Measurements from ENCODE around the gene DCDC2. TPM values are rescaled to one million over a fixed set of nuclear protein-coding genes. Genes with fewer than 3 reads are reported as not detected.
"Not testable (repeated sequence)": the region's sequence is repeated elsewhere in the genome, so short reads cannot be mapped to it uniquely, and the experiment has no call there.

Gene DCDC2
- total and polyA plus RNA-seq, 5 donors from 2014 or later: 0.39 TPM; not detected in 4

GRCh38 chr6:24322446-24322845, 35.4 kb downstream of the DCDC2 start:
- not testable (repeated sequence) for H3K36me3 Mint-ChIP-seq
- H3K27me3 Mint-ChIP-seq: peaks cover 42% of the 10 kb centered on the region

DNA sequence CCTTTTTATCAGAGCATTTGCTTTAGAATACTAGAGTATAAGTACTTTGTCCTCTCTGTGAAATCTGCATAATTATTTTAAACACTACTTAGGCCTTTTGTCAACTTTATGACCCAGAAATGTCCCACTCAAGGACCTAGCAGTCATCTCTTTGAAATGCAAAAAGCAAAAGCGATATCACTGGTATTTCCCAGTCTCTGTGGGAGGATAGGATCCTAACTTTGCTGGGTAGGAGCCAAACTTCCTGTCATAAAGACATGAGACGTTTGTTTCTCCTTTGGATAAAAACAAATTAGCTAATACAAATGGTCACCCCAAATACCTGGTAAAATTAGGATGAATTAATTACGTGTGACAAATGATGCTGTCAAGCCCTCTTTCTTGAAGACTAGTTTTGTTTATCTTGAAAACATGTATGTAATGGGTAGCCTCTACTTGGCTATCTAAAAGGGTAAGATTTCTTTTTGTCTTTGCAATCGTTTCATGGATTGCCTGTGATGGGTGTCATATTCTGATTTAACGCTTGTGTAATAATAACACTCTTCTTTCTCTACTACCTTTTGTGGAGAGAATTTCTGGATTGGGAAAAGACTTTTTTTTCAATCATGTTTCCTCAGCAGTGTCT, 36.2 kb downstream of the DCDC2 start:
- Mint-ChIP-seq H3K4me3 (no peak overlapping the region), H3K36me3 (no peaks in the 10 kb centered on the region), H3K27ac (no peak overlapping the region), H3K4me1 (no peaks in the 10 kb centered on the region), H3K9me3 (peaks cover 0 to 2% (median 0%) of the 10 kb centered on the region in 7 donors), H3K27me3 (peaks cover 39% of the 10 kb centered on the region)
- no peaks in the 10 kb centered on the region for H3K9me3 ChIP-seq (ENCODE audit: control insufficient read depth in 2 of 2, low read length in 2 of 2)
- no peaks in the 10 kb centered on the region for H3K36me3 ChIP-seq (ENCODE audit: control insufficient read depth, insufficient read depth, low read length)
- ATAC-seq (ENCODE audit: low read depth in 2 of 2) (no peak), DNase-seq (no peak)
- H3K4me3 ChIP-seq (ENCODE audit: low read depth, low read length): no peak overlapping the region
- no peak overlapping the region for H3K27ac ChIP-seq (ENCODE audit: insufficient read depth, low read length, poor library complexity, severe bottlenecking)
- peaks cover 3% of the 10 kb centered on the region for H3K27me3 ChIP-seq (ENCODE audit: control insufficient read depth, insufficient read depth, low read length)
- no peaks in the 10 kb centered on the region for H3K4me1 ChIP-seq (ENCODE audit: control insufficient read depth, insufficient read depth, low read length, poor library complexity, severe bottlenecking)

More at GRCh38 chr6:24322446-24322845, 35.4 kb downstream of the DCDC2 start:
- not testable (repeated sequence) for H3K4me1 ChIP-seq (ENCODE audit: control insufficient read depth, insufficient read depth, low read length, poor library complexity, severe bottlenecking); H3K4me3 ChIP-seq (ENCODE audit: low read depth, low read length); H3K36me3 ChIP-seq (ENCODE audit: control insufficient read depth, insufficient read depth, low read length); ATAC-seq (ENCODE audit: low read depth in 2 of 2); H3K9me3 ChIP-seq (ENCODE audit: control insufficient read depth in 2 of 2, low read length in 2 of 2); DNase-seq; H3K4me1 Mint-ChIP-seq; H3K27ac ChIP-seq (ENCODE audit: insufficient read depth, low read length, poor library complexity, severe bottlenecking); H3K4me3 Mint-ChIP-seq; H3K27me3 ChIP-seq (ENCODE audit: control insufficient read depth, insufficient read depth, low read length); H3K9me3 Mint-ChIP-seq; H3K27ac Mint-ChIP-seq

DNA sequence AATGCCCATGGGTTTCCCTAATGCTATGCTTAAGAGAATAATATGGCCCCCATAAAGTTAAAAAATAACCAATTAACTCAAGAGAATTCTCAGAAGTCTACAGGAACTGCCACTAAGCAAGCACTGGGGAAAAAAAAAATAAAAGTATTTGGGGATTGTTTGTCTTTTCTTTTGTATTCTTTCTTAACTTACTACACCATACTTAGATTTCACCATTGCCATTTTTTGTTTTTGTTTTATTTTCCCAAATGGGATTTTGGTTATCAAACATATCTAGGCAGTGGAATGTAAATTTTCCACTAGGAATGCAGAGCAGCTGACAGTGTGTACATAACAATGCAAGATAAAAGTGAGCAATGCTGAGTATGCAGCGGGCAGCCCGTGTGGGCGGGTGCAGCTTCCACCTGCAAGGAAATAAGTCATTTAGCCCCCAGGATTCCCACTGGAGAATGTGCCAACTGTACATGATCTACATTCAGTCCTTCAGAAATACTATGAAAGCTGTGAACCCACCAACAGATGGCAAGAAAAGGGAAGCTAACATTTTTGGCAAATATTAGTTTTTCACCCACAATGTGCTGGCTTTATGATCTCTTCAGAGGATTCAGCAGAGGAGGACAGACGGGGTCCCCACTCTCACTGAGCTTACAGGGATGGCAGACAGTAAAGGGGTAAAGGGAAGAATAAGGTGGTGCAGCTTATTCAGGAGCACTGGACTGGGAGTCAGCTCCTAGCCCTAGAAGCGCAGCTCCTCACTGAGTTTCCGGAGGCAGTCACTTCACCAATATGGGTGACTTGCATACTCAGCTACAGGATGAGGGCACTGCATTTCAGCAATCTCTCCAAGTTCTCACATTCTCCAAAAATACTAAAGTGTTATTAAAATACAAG, 44.4 kb downstream of the DCDC2 start:
- Mint-ChIP-seq H3K4me3 (no peak overlapping the region), H3K27ac (no peak overlapping the region), H3K27me3 (peaks cover 30% of the 10 kb centered on the region), H3K9me3 (peaks cover 0 to 14% (median 3%) of the 10 kb centered on the region in 7 donors), H3K4me1 (no peaks in the 10 kb centered on the region), H3K36me3 (no peaks in the 10 kb centered on the region)
- peaks cover 4 to 5% of the 10 kb centered on the region in 2 experiments for H3K9me3 ChIP-seq (ENCODE audit: control insufficient read depth in 2 of 2, low read length in 2 of 2)
- no peaks in the 10 kb centered on the region for H3K4me1 ChIP-seq (ENCODE audit: control insufficient read depth, insufficient read depth, low read length, poor library complexity, severe bottlenecking)
- no peak for ATAC-seq (ENCODE audit: low read depth in 2 of 2)
- peaks cover 4% of the 10 kb centered on the region for H3K27me3 ChIP-seq (ENCODE audit: control insufficient read depth, insufficient read depth, low read length)
- H3K27ac ChIP-seq (ENCODE audit: insufficient read depth, low read length, poor library complexity, severe bottlenecking): no peak overlapping the region
- no peak overlapping the region for H3K4me3 ChIP-seq (ENCODE audit: low read depth, low read length)
- H3K36me3 ChIP-seq (ENCODE audit: control insufficient read depth, insufficient read depth, low read length): no peaks in the 10 kb centered on the region
- no peak for DNase-seq

GRCh38 chr6:24311775-24312174, 46.1 kb downstream of the DCDC2 start:
- not testable (repeated sequence) for H3K4me1 ChIP-seq (ENCODE audit: control insufficient read depth, insufficient read depth, low read length, poor library complexity, severe bottlenecking); H3K27ac Mint-ChIP-seq; H3K36me3 Mint-ChIP-seq; H3K4me3 ChIP-seq (ENCODE audit: low read depth, low read length); H3K4me1 Mint-ChIP-seq; H3K9me3 ChIP-seq (ENCODE audit: control insufficient read depth in 2 of 2, low read length in 2 of 2); H3K27ac ChIP-seq (ENCODE audit: insufficient read depth, low read length, poor library complexity, severe bottlenecking); DNase-seq; H3K36me3 ChIP-seq (ENCODE audit: control insufficient read depth, insufficient read depth, low read length); H3K27me3 ChIP-seq (ENCODE audit: control insufficient read depth, insufficient read depth, low read length); ATAC-seq (ENCODE audit: low read depth in 2 of 2); H3K4me3 Mint-ChIP-seq
- Mint-ChIP-seq H3K9me3 (peaks cover 0 to 14% (median 2%) of the 10 kb centered on the region in 7 donors), H3K27me3 (peaks cover 28% of the 10 kb centered on the region)

- Mint-ChIP-seq H3K27ac (no peak overlapping the region), H3K4me3 (no peak overlapping the region), H3K9me3 (peaks cover 0 to 14% (median 3%) of the 10 kb centered on the region in 7 donors), H3K27me3 (peaks cover 13% of the 10 kb centered on the region), H3K36me3 (no peaks in the 10 kb centered on the region), H3K4me1 (no peaks in the 10 kb centered on the region)
- ATAC-seq (ENCODE audit: low read depth in 2 of 2) (no peak), DNase-seq (no peak)
- no peak overlapping the region for H3K27ac ChIP-seq (ENCODE audit: insufficient read depth, low read length, poor library complexity, severe bottlenecking)
- H3K27me3 ChIP-seq (ENCODE audit: control insufficient read depth, insufficient read depth, low read length): peaks cover 5% of the 10 kb centered on the region
- no peaks in the 10 kb centered on the region for H3K36me3 ChIP-seq (ENCODE audit: control insufficient read depth, insufficient read depth, low read length)
- no peaks in the 10 kb centered on the region for H3K4me1 ChIP-seq (ENCODE audit: control insufficient read depth, insufficient read depth, low read length, poor library complexity, severe bottlenecking)
- H3K9me3 ChIP-seq (ENCODE audit: control insufficient read depth in 2 of 2, low read length in 2 of 2): peaks cover 4 to 5% of the 10 kb centered on the region in 2 experiments
- H3K4me3 ChIP-seq (ENCODE audit: low read depth, low read length): no peak overlapping the region
Measured at GRCh38 chr6:24307881-24308280, 50.0 kb downstream of the DCDC2 start.

DNA sequence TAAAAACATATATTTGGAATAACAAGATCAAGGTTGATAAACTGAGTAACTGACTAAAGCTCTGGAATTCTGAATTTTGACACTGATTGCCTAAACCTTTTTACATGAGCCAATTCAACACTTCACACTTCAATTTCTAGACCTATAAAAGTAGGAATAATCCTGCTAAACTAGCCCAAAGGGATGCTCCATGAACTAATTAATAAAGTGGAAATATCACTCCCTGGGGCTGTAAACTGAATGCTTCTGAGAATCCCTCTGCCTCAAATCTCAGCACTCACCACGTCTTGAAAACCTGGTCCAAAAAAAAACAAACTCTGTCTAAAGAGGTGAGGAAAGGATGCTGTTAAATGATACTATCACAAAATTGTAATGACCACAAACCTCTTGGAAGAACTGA, 50.9 kb downstream of the DCDC2 start:
- Mint-ChIP-seq H3K27me3 (peaks cover 13% of the 10 kb centered on the region), H3K4me1 (no peaks in the 10 kb centered on the region), H3K27ac (no peak overlapping the region), H3K9me3 (peaks cover 0 to 11% (median 4%) of the 10 kb centered on the region in 7 donors), H3K4me3 (no peak overlapping the region), H3K36me3 (no peaks in the 10 kb centered on the region)
- Histone ChIP-seq H3K9me3 (ENCODE audit: control insufficient read depth in 2 of 2, low read length in 2 of 2) (peaks cover 4 to 5% of the 10 kb centered on the region in 2 experiments), H3K4me3 (ENCODE audit: low read depth, low read length) (no peak overlapping the region), H3K4me1 (ENCODE audit: control insufficient read depth, insufficient read depth, low read length, poor library complexity, severe bottlenecking) (no peaks in the 10 kb centered on the region), H3K27me3 (ENCODE audit: control insufficient read depth, insufficient read depth, low read length) (peaks cover 5% of the 10 kb centered on the region), H3K27ac (ENCODE audit: insufficient read depth, low read length, poor library complexity, severe bottlenecking) (no peak overlapping the region), H3K36me3 (ENCODE audit: control insufficient read depth, insufficient read depth, low read length) (no peaks in the 10 kb centered on the region)
- DNase-seq (no peak), ATAC-seq (ENCODE audit: low read depth in 2 of 2) (no peak)

DNA sequence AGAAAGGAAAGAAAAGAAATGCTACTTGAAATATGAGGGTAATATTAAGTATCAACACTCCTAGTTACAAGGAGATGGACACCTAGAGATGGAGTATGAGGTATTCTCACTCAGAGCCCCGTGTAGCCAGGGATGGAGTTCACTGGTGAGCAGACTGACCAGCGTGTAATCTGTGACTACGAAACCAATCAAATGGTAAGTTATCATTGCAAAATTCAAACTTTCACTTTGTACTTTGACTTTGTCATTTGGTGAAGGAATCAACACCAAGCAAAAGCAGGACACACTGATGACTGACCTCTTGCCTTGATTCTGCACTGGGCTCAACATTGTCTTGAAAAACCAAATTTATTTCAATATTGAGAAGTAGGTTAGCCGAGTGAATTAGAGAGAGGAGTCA, 51.8 kb downstream of the DCDC2 start:
- H3K4me1 Mint-ChIP-seq: no peaks in the 10 kb centered on the region
- Histone ChIP-seq H3K27ac (ENCODE audit: insufficient read depth, low read length, poor library complexity, severe bottlenecking) (no peak overlapping the region), H3K9me3 (ENCODE audit: control insufficient read depth in 2 of 2, low read length in 2 of 2) (no peaks in the 10 kb centered on the region), H3K27me3 (ENCODE audit: control insufficient read depth, insufficient read depth, low read length) (peaks cover 5% of the 10 kb centered on the region), H3K4me3 (ENCODE audit: low read depth, low read length) (no peak overlapping the region), H3K4me1 (ENCODE audit: control insufficient read depth, insufficient read depth, low read length, poor library complexity, severe bottlenecking) (no peaks in the 10 kb centered on the region), H3K36me3 (ENCODE audit: control insufficient read depth, insufficient read depth, low read length) (no peaks in the 10 kb centered on the region)
- no peak for ATAC-seq (ENCODE audit: low read depth in 2 of 2)
- H3K4me3 Mint-ChIP-seq: no peak overlapping the region
- H3K36me3 Mint-ChIP-seq: no peaks in the 10 kb centered on the region
- no peak for DNase-seq
- no peak overlapping the region for H3K27ac Mint-ChIP-seq
- H3K9me3 Mint-ChIP-seq: peaks cover 0 to 7% (median 2%) of the 10 kb centered on the region in 7 donors
- H3K27me3 Mint-ChIP-seq: peaks cover 13% of the 10 kb centered on the region
